Choroid plexus epithelial cell (primary cell): ENCODE measurements around the gene MARS1.

ENCODE experiments used
- DNase-seq: peaks from one replicate; pipeline ENCODE4 v3.0.0-alpha.2; 2010; ENCODE audit warnings: low read depth
- H3K4me3 ChIP-seq: 2 replicates; pipeline ENCODE4 v1.5.1; 2011; ENCODE audit warnings: low read depth, mild to moderate bottlenecking, control low read depth, low read length, moderate library complexity
- TF ChIP-seq, protein P1 (sequence below): conservative IDR thresholded peaks from 2 replicates; pipeline ENCODE4 v1.5.1; 2011; ENCODE audit warnings: low read depth, mild to moderate bottlenecking, control low read depth, inconsistent platforms, low read length, moderate library complexity

MARS1 gene

DNA sequence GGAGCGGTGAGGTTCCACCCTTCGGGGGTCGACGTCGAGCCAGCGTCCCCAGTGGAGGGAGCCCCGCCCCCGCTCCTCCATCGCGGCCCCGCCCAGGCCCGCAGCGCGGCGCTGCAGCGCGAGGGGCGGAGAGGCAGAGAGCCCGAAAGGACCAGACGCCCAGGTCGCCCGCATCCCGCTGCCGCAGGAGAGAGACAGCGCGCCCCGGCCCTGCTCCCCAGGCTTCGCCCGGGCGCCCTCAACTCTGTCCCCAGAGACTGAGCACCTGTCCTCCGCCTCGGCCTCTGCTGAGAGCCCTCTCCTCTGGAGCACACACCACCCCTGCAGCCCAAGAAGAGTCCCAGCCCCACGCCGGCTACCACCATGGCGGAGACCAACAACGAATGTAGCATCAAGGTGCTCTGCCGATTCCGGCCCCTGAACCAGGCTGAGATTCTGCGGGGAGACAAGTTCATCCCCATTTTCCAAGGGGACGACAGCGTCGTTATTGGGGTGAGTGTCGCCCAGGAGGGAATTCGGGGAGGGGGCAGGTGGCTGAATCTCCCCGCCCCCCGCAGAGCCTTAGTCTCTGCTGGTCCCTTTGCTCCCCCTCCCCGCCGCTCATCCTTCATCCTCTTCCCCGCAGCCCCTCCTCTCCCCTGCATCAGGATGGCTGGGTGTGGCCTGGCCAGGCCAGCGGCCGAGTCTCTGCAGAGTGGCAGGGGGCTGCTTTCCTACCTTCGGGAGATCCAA, 62.2 kb downstream of the MARS1 start, which contains the start of gene KIF5A:
Gene KIF5A, plus strand, starts transcription at position 136 of the 732 bp plus-strand sequence. Its CDS starts 228 bp downstream, at position 364.
- TF ChIP-seq, protein P1, sequence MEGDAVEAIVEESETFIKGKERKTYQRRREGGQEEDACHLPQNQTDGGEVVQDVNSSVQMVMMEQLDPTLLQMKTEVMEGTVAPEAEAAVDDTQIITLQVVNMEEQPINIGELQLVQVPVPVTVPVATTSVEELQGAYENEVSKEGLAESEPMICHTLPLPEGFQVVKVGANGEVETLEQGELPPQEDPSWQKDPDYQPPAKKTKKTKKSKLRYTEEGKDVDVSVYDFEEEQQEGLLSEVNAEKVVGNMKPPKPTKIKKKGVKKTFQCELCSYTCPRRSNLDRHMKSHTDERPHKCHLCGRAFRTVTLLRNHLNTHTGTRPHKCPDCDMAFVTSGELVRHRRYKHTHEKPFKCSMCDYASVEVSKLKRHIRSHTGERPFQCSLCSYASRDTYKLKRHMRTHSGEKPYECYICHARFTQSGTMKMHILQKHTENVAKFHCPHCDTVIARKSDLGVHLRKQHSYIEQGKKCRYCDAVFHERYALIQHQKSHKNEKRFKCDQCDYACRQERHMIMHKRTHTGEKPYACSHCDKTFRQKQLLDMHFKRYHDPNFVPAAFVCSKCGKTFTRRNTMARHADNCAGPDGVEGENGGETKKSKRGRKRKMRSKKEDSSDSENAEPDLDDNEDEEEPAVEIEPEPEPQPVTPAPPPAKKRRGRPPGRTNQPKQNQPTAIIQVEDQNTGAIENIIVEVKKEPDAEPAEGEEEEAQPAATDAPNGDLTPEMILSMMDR, result no peak
- no peak for DNase-seq
- peak within 1 kb of the TSS; percentile 42 for H3K4me3 ChIP-seq

DNA sequence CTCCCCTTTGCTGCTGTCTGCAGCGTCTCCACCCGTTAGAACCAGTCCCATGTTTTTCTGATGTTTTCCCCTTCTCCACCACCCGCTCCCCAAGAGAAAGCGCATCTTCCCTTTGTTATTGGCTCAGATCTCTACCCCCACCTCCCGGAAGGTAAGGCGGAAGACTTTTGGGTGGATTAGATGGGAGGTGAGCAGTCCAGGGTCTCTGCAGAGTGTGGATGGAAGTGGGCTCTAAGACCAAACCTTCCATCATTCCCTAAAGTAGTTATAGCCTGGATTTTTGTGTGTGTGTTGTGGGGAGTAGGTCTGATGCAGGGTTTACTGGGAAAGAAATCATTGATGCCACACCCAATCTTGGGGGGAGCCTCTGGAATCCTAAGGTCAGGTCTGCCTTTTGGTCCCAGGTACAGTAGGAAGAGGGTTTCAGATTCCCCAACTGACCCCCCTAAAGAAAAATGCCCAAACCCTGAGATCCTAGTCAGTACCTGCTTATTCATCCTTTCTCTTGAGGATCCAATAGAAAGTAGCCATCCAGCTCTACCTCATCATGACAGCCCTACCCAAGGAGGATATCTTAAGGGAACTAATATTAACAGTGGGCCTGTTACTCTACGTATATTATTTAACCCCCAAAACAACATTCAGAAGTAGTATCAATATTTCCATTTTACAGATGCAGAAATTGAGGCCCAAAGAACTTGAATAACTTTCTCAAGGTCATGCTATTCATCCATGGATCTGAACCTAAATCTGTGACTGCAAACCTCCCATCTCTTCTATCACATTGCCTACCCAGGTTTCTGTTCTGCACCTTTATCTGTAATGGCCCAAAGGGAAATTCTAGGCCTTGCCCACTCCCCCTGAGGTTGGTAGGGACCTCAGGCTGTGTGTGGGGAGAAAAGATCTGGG, 63.0 kb downstream of the MARS1 start:
- DNase-seq, result no peak
- H3K4me3 ChIP-seq, result no peak overlapping the region
- TF ChIP-seq, protein P1, result no peak

DNA sequence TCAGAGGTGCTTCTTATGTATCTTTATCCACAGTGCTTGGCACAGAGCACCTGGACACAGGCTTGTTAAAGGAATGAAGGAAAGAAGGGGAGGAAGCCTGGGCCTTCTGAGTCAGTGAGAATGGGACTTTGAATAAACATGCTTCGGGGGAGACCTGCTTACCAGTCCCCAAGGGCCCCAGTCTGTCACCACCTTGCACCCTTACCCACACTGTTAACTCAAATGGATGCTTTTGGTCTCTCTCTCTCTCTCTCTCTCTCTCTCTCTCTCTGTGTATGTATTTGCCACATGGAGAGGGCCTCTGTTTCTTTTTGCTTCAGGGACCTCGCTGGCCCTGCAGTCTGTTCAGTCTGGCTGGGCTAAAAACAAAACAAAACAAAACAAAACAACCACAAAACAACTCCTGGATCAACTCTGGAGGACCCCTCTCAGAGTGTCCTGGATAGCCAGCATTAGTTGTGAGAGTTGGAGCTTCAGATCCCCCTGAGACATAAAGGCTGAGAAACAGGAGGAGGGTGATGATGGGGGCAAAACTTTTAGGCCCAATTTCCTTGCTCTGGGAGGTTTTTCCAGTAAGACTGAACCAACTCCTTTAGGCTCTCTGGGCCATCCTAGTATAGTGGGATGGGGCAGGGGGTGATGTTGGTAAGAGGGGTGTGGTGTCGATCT, 63.9 kb downstream of the MARS1 start:
- H3K4me3 ChIP-seq, result no peak overlapping the region
- TF ChIP-seq, protein P1, result no peak
- no peak for DNase-seq

DNA sequence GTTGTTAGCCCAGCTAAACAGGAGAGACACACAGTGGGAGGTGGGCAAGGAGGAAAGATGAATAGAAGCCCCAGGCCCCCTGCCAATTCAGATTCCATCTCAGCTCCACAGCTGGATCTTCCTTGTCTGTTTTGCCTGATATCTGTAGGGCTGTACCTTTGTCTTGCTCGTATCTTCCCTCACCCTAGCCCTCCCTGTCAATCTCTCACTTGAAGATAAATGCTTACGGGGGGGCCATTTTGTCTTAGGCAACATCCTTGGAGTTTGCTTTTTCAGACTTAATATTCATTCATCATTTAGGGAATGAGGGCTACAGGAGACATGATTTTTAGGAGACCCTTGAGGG, 64.4 kb downstream of the MARS1 start:
- DNase-seq, result no peak
- TF ChIP-seq, protein P1, result no peak
- no peak overlapping the region for H3K4me3 ChIP-seq

DNA sequence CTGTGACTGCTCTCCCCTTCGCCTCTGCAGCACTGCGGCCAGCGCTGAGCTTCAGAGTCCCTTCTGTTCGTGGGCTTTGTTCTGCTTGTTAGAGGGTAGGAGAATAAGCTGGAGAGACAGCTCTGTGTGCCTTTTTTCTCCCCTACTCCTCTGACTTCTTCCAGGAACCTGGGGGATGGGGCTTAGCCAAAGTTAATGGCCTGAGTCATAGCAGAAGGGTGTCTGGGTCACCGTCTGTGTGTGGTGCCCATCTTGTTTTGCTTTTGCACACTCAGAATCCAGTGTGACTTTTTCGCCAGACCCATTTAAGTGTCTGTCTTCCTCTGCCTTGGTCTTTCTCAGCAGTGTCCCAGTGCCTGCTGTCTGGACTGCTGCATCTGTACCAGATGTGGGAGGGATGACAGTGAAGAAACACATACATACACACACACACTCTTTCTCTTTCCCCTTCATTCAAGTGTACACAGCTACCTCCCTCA, 65.0 kb downstream of the MARS1 start:
- TF ChIP-seq, protein P1, result no peak
- peak; percentile 16 for DNase-seq
- H3K4me3 ChIP-seq, result no peak overlapping the region

DNA sequence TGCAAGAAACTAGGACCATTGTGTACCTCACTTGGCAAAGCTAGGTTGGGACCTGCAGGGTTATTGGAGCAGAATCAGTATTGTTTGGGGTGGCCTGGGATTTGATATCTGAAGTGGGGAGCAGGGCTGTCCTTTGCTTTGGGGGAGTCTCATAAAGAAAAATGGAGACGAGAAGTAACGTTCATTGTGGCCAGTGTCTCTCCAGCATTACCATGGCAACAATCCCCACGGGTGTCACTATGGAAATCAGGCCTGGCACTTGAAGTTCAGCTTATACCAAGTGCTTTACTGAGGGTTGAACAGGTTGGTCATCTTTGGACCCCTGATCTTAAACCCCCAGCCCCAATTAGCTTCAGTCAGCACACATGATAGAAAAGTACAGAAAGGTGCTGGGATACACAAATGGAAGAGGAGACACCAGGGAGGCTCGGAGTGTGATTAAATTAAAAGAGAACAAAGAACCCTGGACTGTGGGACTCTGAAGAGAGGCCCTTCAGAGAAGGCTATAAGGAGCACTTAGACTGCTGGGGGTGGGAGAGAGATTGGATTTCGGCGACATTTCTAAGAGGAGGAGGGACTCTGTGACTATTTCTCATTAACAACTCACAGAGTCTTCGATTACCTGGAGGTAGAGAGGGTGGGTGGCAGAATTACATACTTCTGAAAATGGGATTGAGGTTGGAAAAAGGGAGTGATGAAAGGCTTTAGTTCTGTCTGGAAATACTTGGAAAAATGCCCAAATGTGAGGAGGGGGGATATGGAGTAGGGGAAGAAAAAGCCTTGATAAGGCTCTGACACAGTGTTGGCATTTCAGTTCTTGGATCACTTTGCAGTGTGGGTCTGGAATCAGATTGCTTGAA, 65.7 kb downstream of the MARS1 start:
- no peak for DNase-seq
- no peak overlapping the region for H3K4me3 ChIP-seq
- TF ChIP-seq, protein P1, result no peak
